Mammary epithelial cell (primary cell): ENCODE results near the gene ZNF774.

Source experiments
- CTCF ChIP-seq, 2 donors: IDR thresholded peaks in 1 of 2; conservative IDR thresholded peaks in 1 of 2; 2 replicates each; pipeline ENCODE4 v1.5.1; 2011 to 2012; ENCODE audit warnings: inconsistent platforms in 2 of 2, low read length in 2 of 2, mild to moderate bottlenecking in 2 of 2, control low read depth in 1 of 2, low read depth in 1 of 2; ENCODE audit not compliant: insufficient read depth in 1 of 2; ENCODE audit errors: extremely low read depth in 1 of 2
- EZH2 ChIP-seq: IDR thresholded peaks from 2 replicates; pipeline ENCODE4 v1.6.1; 2012; ENCODE audit warnings: low read length, inconsistent platforms, borderline replicate concordance

DNA sequence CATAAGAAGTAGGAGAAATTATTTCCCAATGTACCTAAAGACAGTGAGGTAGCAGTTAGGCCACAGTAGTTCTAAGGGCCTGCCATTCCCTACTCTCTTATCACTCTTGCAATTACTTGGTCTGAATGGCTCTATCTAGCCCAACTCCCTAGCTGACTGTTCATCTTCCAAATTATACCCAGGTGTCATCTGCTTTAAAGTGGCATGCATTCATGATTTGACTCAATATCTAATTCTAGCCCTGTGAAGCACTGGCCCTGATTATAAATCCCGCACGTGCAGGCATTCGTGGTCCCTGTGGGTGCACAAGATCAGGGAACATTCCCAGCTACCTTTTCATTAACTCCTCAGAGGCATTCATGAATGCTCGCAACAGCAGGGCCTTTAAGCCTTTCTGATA lies 43.1 kb upstream of the ZNF774 start:
- TF ChIP-seq CTCF (conservative IDR thresholded peaks at IDR 0.05 in 1 of 2, IDR thresholded peaks at IDR 0.05 in 1 of 2; ENCODE audit: extremely low read depth in 1 of 2, insufficient read depth in 1 of 2, low read depth in 1 of 2, low read length in 2 of 2) (no peak), EZH2 (no peak)
